HG03439 (cell line): ENCODE data around the gene HABP4.

Source experiments
- ATAC-seq: cut with Tn5 transposase; IDR thresholded peaks from one replicate; pipeline ENCODE4 v1.9.1; 2021; ENCODE audit warnings: mild to moderate bottlenecking, moderate library complexity; ENCODE audit not compliant: unreplicated experiment

The HABP4 gene

GRCh38 chr9:96467784-96468183, 17.8 kb downstream of the HABP4 start:
- ATAC-seq = no peak

GRCh38 chr9:96476013-96476412, 26.0 kb downstream of the HABP4 start:
- ATAC-seq = no peak

GRCh38 chr9:96476591-96476990, 26.6 kb downstream of the HABP4 start:
- ATAC-seq = no peak

DNA sequence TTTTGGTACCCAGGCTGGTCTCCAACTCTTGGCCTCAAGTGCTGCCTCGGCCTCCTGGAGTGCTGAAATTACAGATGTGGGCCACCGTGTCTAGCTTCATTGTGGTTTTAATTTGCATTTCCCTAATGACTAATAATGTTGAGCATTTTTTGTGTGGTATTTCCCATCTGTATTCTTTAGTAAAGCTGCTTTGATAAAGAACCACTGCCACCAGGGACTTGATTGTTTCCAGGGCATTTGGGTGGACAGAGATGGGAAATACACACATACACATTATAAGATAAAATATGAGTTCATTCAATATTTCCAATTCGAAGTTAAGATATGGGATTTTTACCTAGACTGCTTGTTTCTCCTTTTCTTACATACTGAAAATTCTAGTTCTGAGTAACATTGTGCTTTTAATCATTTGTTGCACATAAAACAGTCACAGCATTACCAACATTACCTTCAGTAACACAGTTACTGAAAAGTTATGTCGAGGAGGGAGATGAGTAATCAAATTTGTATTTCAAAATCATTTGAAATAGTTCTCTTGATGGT, 28.9 kb downstream of the HABP4 start:
- peak; percentile 70 for ATAC-seq

GRCh38 chr9:96480736-96481135, 30.8 kb downstream of the HABP4 start:
- no peak for ATAC-seq

DNA sequence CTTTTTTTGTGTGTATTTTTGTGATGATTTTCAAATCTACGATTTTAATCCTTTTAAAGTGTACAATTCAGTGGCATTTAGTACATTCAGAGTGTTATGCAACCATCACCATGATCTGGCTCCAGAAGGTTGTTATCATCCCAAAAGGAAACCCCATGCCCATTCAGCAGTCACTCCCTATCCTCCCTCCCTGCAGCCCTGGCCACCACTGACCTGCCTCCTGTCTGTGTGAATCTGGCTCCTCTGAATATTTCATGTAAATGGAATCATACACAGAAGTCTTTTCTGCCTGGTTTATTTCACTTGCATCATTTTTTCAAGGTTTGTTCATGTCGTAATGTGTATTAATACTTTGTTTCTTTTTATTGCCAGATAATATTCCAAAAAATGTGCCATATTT, 32.5 kb downstream of the HABP4 start:
- ATAC-seq = no peak

- ATAC-seq = no peak
These were observed 33.2 kb downstream of the HABP4 start for GRCh38 chr9:96483197-96483596.

GRCh38 chr9:96483733-96484390, 33.9 kb downstream of the HABP4 start:
- ATAC-seq = no peak

DNA sequence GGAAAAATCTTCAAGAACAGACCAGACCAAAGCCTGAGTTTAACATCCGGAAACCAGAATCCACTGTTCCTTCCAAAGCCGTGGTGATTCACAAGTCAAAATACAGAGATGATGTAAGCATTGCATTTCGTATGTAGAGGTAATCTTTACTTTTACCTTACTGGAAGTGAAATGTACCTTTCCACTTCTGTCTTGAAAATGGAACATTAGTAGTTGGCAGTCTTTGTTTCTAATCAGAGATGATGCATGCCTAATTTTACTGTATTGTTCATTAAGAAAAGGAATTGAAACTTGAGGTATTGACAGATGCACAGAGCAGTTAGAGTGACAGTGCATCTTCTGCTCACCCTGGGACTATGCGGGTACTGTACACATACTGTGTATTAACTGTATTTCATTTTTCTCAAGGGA, 34.6 kb downstream of the HABP4 start:
- peak; percentile 92 for ATAC-seq

DNA sequence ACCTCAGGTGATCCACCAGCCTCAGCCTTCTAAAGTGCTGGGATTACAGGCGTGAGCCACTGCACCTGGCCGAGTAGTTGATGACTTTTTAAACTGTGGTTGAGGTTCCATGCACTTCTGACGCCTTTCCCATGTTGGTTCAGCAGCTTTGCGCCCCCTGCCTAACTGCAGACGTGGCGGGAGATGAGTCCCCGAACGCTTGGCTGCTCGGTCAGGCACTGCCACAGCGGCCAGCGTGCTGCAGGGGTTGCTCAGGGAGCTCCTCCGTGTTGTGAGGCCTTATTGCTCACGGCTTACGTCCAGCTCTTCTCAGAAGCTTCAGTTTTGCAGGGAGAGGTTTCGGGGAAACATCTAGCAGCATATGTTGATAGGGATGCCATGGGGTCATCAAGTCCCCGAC, 35.3 kb downstream of the HABP4 start:
- no peak for ATAC-seq

- no peak for ATAC-seq
These were observed 36.5 kb downstream of the HABP4 start for GRCh38 chr9:96486386-96487028.

GRCh38 chr9:96487029-96487396, 37.0 kb downstream of the HABP4 start:
- no peak for ATAC-seq

GRCh38 chr9:96487949-96488348, 38.0 kb downstream of the HABP4 start:
- ATAC-seq = no peak

DNA sequence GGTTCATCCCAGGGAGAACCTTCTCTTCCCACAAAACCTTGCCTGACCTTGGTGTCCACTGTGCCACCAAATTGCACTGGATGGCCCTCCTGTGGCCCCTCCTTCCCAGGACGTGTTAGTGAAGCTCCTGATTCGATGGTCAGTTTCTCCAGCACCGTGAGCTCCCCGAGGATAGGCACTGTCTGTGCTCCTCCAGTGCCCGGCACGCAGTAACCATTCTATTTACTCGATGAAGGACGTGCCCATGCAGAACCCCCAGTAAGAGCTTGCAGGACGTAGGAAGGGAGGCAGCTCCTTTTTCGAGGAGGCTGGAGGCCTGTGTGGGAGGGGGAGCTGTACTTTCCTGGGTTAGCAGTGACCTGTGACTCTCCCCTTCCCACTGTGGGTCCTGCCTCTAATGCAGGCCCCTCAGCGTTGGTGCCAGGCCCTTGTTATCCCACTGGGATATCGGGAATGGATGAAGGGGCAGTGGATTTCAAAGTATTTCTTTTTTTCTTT, 39.6 kb downstream of the HABP4 start:
- ATAC-seq = no peak

DNA sequence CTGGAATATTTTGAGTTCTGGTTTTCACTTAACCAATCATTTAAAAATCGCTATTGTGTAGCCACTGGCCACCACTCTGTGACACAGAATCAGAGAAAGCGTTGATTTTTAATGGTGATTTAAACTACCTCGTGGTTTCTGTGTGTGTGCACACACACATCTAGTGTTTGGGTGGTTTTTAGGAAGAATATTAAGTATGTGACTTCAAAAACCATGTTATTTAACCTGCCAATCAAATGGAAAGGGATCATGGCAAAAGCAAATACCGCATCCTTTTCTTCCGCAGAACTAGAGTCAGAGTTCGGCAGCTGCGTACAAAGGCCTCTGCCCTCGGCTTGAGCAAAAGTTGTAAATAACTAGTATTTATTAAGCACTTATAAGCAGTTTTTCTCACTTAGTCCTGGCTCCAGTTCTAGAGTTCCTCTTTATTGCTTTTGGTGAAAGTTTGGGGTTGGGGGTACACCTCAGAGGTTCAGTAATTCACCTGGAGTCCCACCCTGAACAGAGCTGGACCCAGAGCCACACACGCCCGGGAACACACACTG, 40.6 kb downstream of the HABP4 start:
- no peak for ATAC-seq

DNA sequence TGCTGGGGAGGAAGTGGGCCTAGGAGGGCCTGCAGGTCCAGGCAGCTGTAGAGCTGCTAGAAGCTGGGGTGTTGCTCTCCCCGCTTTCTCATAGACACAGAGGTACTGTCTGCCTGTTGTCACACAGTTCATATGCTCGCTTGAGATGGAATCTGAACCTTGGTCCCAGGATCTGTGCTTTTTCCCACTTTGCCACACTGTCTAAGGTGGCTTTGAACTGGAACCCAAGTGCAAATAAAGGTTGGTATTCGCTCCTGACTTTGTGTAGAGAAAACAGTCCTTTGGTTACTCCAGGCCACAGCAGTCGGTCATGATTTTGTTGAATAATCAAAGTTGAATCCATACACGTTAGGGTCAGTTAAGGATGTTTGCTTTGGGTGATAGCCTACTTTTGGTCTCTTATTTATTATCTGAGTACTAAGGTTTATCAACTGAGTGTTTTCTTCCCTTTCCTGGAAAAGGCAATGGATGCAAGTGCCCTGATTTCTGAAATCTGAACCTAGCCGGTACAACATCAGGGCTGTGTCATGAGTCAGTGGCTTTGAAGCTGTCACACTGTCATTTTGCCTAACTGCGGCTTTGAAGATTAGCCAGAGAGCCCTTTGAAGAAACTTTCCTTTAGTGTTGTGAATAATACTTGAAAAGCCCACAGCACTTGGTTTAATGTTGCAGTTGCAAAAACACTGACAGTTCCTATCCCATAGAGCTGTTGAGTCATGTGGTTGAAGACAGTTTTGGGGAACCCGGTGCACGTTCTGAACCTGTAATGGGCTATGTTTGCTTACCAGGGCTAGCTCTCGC, 41.3 kb downstream of the HABP4 start:
- no peak for ATAC-seq

- no peak for ATAC-seq
These were observed 42.0 kb downstream of the HABP4 start for GRCh38 chr9:96491880-96492525.

GRCh38 chr9:96492993-96493531, 43.1 kb downstream of the HABP4 start:
- no peak for ATAC-seq

DNA sequence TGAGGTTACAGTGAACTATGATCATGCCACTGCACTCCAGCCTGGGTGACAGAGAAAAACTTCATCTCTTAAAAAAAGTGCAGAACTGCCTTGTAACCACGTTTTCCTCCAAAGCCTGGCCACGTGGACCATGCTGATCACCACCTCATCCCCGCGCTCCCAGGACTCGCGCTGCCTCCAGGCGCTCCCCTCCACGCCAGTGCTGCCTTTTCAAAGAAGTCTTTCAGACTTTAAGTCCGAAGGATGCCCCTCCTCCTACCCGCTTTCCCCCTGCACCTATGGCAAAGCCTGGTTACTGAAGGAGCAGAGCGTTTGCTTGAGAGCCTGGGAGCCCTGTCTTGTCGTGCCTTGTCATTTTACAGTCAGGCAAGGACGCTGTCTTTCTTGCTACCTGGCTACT, 43.8 kb downstream of the HABP4 start:
- no peak for ATAC-seq

GRCh38 chr9:96494215-96494800, 44.3 kb downstream of the HABP4 start:
- ATAC-seq = no peak
